ENCODE data around the gene STRA6. TPM values are rescaled to one million over a fixed set of nuclear protein-coding genes. Genes with fewer than 3 reads are reported as not detected.

Gene STRA6
- total RNA-seq, 4 donors from 2014 or later: 0.12 TPM; not detected in 3

DNA sequence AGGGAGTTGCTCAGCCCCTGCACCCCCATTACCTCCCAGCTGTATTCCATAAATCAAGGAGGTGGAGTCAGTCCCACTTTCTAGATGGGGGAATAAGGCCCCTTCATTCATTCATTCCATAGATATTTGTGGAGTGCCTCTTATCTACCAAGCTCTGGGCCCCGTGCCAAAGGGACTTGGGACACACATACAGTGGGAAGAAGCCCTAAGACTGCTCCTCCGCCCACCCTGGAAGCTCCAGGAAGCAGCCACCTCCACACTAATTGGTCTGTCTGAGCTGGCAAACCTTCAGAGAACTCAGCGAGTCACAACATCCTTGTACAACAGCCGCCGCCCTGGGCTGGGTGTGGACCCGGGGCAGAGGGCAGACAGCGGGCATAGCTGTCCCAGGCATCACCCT lies 6.4 kb downstream of the STRA6 start:
- no peak for ATAC-seq
- 57% methylated on average over 2 of the region's 7 CpGs; no CpG with 5 or more reads in 1 of the 2 donors for WGBS, 2 donors (ENCODE audit: low coverage in 1 of 2)
- TF ChIP-seq, protein P1, sequence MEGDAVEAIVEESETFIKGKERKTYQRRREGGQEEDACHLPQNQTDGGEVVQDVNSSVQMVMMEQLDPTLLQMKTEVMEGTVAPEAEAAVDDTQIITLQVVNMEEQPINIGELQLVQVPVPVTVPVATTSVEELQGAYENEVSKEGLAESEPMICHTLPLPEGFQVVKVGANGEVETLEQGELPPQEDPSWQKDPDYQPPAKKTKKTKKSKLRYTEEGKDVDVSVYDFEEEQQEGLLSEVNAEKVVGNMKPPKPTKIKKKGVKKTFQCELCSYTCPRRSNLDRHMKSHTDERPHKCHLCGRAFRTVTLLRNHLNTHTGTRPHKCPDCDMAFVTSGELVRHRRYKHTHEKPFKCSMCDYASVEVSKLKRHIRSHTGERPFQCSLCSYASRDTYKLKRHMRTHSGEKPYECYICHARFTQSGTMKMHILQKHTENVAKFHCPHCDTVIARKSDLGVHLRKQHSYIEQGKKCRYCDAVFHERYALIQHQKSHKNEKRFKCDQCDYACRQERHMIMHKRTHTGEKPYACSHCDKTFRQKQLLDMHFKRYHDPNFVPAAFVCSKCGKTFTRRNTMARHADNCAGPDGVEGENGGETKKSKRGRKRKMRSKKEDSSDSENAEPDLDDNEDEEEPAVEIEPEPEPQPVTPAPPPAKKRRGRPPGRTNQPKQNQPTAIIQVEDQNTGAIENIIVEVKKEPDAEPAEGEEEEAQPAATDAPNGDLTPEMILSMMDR (IDR thresholded peaks at IDR 0.05): no peak
- no peak for TF ChIP-seq POLR2A (IDR thresholded peaks at IDR 0.05)
- TF ChIP-seq POLR2AphosphoS5 (IDR thresholded peaks at IDR 0.05): no peak
- TF ChIP-seq EP300 (IDR thresholded peaks at IDR 0.05): no peak

DNA sequence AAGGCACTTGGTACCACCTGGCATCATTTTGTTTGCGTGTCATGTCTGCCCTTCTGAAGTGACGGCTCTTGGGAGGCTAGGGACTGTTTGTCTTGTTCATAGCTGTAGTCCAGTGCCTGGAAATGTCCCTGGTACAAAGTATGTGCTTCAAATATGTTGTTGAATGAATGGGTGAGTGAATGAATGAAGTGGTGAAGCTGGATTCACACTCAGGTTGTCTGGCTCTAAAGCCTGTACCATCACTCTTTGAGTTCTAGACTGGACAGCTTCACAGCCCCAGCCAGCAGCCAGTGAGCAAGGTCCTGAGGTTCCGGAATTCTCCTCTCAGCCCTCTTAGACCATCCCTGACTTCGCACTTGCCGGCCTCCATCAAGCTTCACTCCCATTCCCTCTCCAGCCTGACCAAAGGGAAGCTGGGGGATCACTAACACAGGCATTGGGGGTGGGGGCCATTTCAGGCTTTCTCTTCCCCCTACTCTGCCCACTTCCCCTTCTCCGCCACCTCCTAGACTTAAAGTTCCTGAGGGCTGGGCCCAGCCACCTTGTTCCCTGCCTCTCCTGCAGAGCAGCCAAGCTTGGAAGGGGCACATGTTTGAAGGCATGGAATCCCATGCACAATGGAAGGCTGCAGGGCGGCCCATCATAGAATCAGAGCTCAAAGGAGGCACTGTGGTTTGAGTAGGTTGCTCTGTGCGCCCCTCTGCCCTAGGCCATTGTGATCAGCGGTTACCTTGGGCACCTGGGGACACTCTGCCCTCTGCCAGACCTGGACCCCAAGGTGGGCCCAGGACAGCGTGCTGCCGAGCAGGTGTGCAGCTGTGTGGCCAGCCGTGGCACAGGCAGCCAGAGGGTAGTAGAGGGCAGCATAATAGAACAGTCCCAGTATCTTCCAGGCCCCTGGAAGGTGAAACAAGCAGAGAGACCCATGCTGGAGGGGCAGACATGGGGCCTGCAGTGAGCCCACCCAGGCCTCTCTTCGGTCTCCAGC lies 7.7 kb downstream of the STRA6 start:
- no peaks in the 10 kb centered on the region for H3K9me3 ChIP-seq
- no peak overlapping the region for H3K4me3 ChIP-seq
- H3K27me3 ChIP-seq: no peaks in the 10 kb centered on the region
- TF ChIP-seq, protein P1 (IDR thresholded peaks at IDR 0.05): no peak
- TF ChIP-seq POLR2A (IDR thresholded peaks at IDR 0.05) (no peak), POLR2AphosphoS5 (IDR thresholded peaks at IDR 0.05) (no peak), EP300 (IDR thresholded peaks at IDR 0.05) (no peak)
- H3K36me3 ChIP-seq: no peaks in the 10 kb centered on the region
- ATAC-seq: no peak
- H3K27ac ChIP-seq: no peak overlapping the region
- H3K4me1 ChIP-seq: peaks cover 0 to 10% (median 0%) of the 10 kb centered on the region in 3 donors
- WGBS, 2 donors (ENCODE audit: low coverage in 1 of 2): 95 to 97% methylated on average over 3 to 6 of the region's 13 CpGs

More for the DNA sequence above, 6.4 kb downstream of the STRA6 start:
- Histone ChIP-seq H3K36me3 (no peaks in the 10 kb centered on the region), H3K27ac (no peak overlapping the region), H3K4me1 (peaks cover 0 to 22% (median 8%) of the 10 kb centered on the region in 3 donors), H3K4me3 (no peak overlapping the region), H3K27me3 (peaks cover 4% of the 10 kb centered on the region), H3K9me3 (no peaks in the 10 kb centered on the region)

DNA sequence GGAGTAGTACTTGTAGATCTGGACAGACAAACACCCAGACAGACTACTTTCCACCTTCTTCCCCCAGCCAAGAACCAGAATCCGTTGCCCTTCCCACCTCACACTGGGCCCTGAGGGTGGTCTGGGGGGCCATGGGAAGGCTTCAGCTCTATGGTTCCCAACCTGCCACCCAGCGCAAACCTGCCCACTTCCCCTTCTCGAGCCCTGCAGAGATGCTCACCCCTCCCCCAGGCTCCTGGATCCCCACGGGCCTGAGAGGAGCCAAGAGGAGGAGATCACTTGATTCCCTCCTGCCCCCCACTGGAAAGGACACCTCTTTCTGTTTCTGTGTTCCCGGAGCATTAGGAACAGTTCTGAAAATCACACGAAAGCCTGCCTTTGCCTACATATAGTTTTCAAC lies 8.7 kb downstream of the STRA6 start:
- ATAC-seq: no peak
- no peaks in the 10 kb centered on the region for H3K36me3 ChIP-seq
- TF ChIP-seq, protein P1 (IDR thresholded peaks at IDR 0.05): no peak
- TF ChIP-seq POLR2AphosphoS5 (IDR thresholded peaks at IDR 0.05) (no peak), POLR2A (IDR thresholded peaks at IDR 0.05) (no peak), EP300 (IDR thresholded peaks at IDR 0.05) (no peak)
- peaks cover 0 to 10% (median 0%) of the 10 kb centered on the region in 3 donors for H3K4me1 ChIP-seq
- H3K4me3 ChIP-seq: no peak overlapping the region
- no peak overlapping the region for H3K27ac ChIP-seq
- no peaks in the 10 kb centered on the region for H3K27me3 ChIP-seq
- no peaks in the 10 kb centered on the region for H3K9me3 ChIP-seq
- 67 to 74% methylated on average over 3 of the region's 6 CpGs for WGBS, 2 donors (ENCODE audit: low coverage in 1 of 2)

DNA sequence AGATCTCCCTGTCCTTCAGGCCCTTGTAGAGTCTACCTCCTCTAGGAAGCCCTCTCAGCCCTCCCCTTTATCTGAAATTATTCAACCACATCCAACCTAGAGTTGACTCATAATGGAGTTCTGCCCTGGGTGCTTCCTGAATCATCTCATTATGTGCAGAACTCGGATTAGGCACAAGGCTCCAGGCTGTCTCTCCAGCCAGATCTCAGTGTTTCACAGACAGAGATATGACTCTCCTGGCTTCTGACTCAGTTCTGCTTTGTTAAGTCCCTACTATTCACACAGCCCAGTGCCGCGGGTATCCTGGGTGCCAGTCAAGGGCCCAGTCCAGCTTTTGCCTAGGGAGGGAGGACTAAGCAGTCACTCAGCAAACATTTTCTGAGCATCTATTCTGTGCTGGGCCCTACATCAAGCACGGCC lies 9.3 kb downstream of the STRA6 start:
- TF ChIP-seq POLR2A (IDR thresholded peaks at IDR 0.05) (no peak), EP300 (IDR thresholded peaks at IDR 0.05) (no peak), POLR2AphosphoS5 (IDR thresholded peaks at IDR 0.05) (no peak)
- TF ChIP-seq, protein P1 (IDR thresholded peaks at IDR 0.05): no peak
- H3K4me1 ChIP-seq: peaks cover 0 to 10% (median 0%) of the 10 kb centered on the region in 3 donors
- H3K27me3 ChIP-seq: no peaks in the 10 kb centered on the region
- no peak overlapping the region for H3K4me3 ChIP-seq
- 33 to 80% methylated on average over 1 of the region's 4 CpGs for WGBS, 2 donors (ENCODE audit: low coverage in 1 of 2)
- no peak overlapping the region for H3K27ac ChIP-seq
- no peaks in the 10 kb centered on the region for H3K9me3 ChIP-seq
- no peaks in the 10 kb centered on the region for H3K36me3 ChIP-seq
- ATAC-seq: peak; percentile 48
